GM21619 (cell line): Measurements from ENCODE around the gene TMEM95.
A peak's percentile ranks its signal among the peaks of the same experiment; 100 is the strongest.

Experiments
- ATAC-seq: cut with Tn5 transposase; IDR thresholded peaks from one replicate; pipeline ENCODE4 v1.9.1; 2021; ENCODE audit not compliant: unreplicated experiment

The TMEM95 gene

DNA sequence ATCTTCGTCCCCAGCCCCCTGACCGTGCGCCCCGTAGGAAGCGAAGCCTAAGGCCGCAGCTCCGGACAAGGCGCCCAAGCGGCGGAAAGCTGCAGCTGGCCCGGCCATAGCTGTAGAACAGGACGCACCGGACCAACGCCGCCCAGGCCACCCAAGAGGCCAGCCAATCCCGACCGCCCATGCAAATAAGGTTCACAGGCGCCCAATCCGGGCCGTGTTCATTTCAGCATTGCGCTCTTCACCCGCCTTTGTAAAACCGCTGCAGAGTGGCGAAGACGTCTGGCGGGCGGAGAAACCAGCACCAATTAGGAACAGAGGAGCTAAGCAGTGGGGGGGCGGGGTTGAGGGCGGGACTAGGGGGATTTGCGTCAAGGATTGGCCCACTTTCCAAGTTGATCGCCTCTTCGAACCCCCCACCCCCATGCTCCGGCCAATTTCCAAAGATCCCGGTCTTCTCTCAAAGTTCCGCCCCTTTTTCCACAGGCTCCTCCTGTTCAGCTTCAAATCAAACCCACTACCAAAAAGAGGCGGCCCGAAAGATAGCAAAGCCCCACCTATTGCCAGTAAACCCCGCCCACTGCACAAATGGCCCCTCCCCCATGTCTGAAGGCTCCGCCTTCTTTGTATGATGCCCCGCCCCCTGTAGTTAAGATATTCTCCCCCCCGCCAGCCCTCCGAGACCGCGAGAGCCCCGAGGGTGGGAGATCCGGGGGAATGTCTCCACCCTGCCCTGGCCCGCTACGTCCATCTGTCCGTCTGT is 49.2 kb downstream of the TMEM95 start, which contains the start of gene TMEM256:
Gene TMEM256, minus strand, starts transcription at position 121 of the 760 bp plus-strand sequence. Its CDS starts 13 bp downstream, at position 108.
- peak; percentile 94 for ATAC-seq

DNA sequence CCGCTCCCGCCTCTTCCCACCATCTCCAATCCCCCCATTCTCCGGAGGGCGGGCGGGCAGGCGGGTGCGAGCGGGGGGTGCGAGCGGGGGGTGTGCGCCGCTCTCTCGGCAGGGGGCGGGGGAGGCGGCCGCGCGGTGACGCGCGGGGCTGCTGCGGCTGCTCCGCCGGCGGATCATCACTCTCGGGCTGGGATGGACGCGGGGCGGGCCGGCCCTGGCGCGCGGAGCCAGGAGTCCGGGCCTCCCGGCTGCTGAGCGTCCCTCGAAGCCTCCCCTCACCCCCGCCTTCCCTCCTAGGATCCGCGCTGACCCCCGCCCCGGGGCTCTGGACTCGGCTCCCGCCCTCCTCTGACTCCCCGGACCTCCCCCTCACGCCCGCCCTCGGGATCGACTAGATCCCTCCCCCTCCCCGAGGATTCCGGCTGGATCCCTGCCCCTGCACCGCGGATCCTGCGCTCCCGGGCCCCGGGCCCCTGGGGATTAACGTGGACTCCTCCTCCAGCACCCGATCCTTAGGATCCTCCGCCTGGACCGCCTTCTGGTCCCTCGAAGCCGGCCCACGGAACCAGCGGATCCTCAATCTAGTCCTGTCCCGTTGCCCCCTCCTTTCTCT is 49.9 kb downstream of the TMEM95 start:
- ATAC-seq: no peak

DNA sequence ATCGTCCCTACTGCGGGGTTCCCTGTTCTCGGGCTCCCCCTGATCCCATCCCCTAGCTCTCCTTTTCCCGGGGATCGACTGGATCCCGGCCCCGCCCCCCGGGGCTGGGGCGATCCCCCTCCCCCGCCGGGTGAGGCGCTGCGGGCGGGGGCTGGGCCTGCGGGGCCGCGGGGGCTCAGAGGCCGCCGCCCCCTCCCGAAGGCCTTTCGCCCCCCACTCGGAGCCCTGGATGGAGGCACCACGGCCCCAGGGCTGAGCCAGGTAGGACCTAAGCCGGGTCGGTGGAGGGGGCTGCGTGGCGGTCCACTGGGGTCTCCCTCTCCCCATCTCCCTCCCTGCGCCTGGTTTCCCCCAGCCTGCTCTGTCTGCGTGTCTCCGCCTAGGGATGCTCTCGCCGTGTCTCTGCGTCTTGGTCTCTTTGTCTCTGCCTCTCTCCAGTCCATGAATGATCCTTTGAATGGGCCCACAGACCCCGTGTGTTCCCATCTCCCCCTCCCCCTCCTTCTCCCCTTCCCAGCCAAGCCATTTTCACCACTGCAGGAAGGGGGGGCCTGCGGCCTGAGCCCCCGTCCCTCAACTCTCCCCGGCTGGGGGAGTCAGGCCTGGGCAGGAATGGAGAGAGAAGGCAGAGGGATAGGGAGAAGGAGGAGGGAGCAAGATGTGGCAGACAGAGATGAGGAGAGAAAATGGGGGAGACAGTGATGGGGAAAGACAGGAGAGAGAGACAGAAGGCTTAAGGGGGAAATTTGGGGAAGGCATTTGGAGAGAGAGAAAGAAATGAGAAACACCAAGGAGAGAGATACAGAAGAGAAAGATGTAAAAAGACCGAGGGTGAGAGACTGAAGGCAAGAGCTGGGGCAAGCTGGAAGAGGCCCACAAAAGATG is 50.6 kb downstream of the TMEM95 start:
- no peak for ATAC-seq

DNA sequence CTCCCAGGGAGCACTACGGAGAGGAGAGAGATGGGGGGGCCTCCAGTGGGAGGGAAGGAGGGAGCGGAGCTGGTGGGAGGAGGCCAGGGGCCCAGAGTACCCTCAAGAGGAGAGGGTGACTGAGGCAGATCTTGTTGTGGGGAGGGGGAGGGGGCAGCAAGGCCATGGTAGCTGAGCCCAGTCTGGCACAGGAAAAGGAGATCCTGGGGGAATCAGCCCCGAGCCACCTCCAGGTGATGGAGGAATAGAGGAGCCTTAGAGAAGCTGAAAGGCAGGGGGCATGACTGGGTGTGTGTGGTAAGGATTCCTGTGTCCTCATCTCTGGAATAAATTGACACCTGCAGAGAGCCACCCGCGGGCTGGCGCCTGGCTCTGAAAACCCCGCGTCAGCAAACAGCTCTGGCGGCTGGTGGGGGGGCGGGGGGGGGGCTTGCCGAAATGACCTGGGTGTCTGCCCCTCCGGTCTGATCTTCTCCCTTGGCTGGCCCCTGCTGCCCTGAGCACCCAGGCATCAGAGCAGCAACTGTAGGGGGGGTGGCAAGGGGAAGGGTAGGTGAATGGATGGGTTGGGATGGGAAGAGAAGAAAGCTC is 51.4 kb downstream of the TMEM95 start:
- no peak for ATAC-seq
